Inflammatory macrophage treated with lipopolysaccharide for 4 hours (primary cell): Measurements from ENCODE around the gene OR2B2.
"Not testable (repeated sequence)": the region's sequence is repeated elsewhere in the genome, so short reads cannot be mapped to it uniquely, and the experiment has no call there.

Experiments used
- DNase-seq: peaks from one replicate; pipeline ENCODE4 v3.0.0-alpha.2; 2020

OR2B2 gene

GRCh38 chr6:27911956-27912446, at the start of gene OR2B2:
Gene OR2B2 (minus strand): TSS chr6:27912396. CDS start chr6:27912319, 77 bp downstream.
- no peak for DNase-seq

GRCh38 chr6:27957516-27957915, 45.3 kb upstream of the OR2B2 start:
- no peak for DNase-seq

GRCh38 chr6:27956941-27957340, 44.7 kb upstream of the OR2B2 start, which contains the start of gene OR2B6:
Gene OR2B6 (plus strand): TSS chr6:27957241. CDS start chr6:27957241, 0 bp downstream.
- DNase-seq: no peak

GRCh38 chr6:27951040-27951439, 38.8 kb upstream of the OR2B2 start:
- DNase-seq: no peak

GRCh38 chr6:27948237-27948636, 36.0 kb upstream of the OR2B2 start:
- no peak for DNase-seq

GRCh38 chr6:27943072-27943471, 30.9 kb upstream of the OR2B2 start:
- not testable (repeated sequence) for DNase-seq

- DNase-seq: no peak
These were observed 28.6 kb upstream of the OR2B2 start for GRCh38 chr6:27940766-27941165.

- DNase-seq: no peak
These were observed 19.0 kb upstream of the OR2B2 start for GRCh38 chr6:27931209-27931608.

- DNase-seq: not testable (repeated sequence)
These were observed 17.7 kb upstream of the OR2B2 start for GRCh38 chr6:27929930-27930329.

GRCh38 chr6:27928041-27928440, 15.8 kb upstream of the OR2B2 start:
- not testable (repeated sequence) for DNase-seq

- DNase-seq: no peak
These were observed 12.0 kb upstream of the OR2B2 start for GRCh38 chr6:27924179-27924578.

- no peak for DNase-seq
These were observed 10.8 kb upstream of the OR2B2 start for GRCh38 chr6:27922949-27923348.

- no peak for DNase-seq
These were observed 4.2 kb downstream of the OR2B2 start for GRCh38 chr6:27908017-27908416.

GRCh38 chr6:27902335-27903314, 9.6 kb downstream of the OR2B2 start:
- peak; percentile 78 for DNase-seq

GRCh38 chr6:27901801-27902200, 10.4 kb downstream of the OR2B2 start:
- DNase-seq: no peak

GRCh38 chr6:27900197-27900596, 12.0 kb downstream of the OR2B2 start:
- not testable (repeated sequence) for DNase-seq

- no peak for DNase-seq
These were observed 12.7 kb downstream of the OR2B2 start for GRCh38 chr6:27899543-27899942.

GRCh38 chr6:27897580-27898206, 14.5 kb downstream of the OR2B2 start:
- DNase-seq: no peak

GRCh38 chr6:27896398-27896796, 15.8 kb downstream of the OR2B2 start:
- DNase-seq: no peak

GRCh38 chr6:27894839-27895762, 17.1 kb downstream of the OR2B2 start:
- peak; percentile 76 for DNase-seq

- peak; percentile 96 for DNase-seq
These were observed 18.1 kb downstream of the OR2B2 start for GRCh38 chr6:27893836-27894807.
